ENCODE data around the gene MAP2K3.
"Not testable (repeated sequence)": the region's sequence is repeated elsewhere in the genome, so short reads cannot be mapped to it uniquely, and the experiment has no call there.

MAP2K3 gene

GRCh38 chr17:21302711-21303425 lies 18.4 kb downstream of the MAP2K3 start:
- Histone ChIP-seq H3K27me3 (ENCODE audit: insufficient read depth, low read length) (no peaks in the 10 kb centered on the region), H3K4me3 (ENCODE audit: low read length) (no peak overlapping the region), H3K9ac (ENCODE audit: low read depth, low read length) (no peak overlapping the region), H3K36me3 (ENCODE audit: insufficient read depth, low read depth, low read length) (peaks cover 29% of the 10 kb centered on the region), H3K27ac (ENCODE audit: low read length) (no peak overlapping the region), H3K4me1 (ENCODE audit: insufficient read depth, low read length) (no peaks in the 10 kb centered on the region), H3K9me3 (ENCODE audit: insufficient read depth, low read depth, low read length) (no peaks in the 10 kb centered on the region)

- Histone ChIP-seq H3K27me3 (ENCODE audit: insufficient read depth, low read length) (no peaks in the 10 kb centered on the region), H3K36me3 (ENCODE audit: insufficient read depth, low read depth, low read length) (peaks cover 29% of the 10 kb centered on the region), H3K9me3 (ENCODE audit: insufficient read depth, low read depth, low read length) (no peaks in the 10 kb centered on the region), H3K4me1 (ENCODE audit: insufficient read depth, low read length) (no peaks in the 10 kb centered on the region), H3K9ac (ENCODE audit: low read depth, low read length) (no peak overlapping the region), H3K27ac (ENCODE audit: low read length) (no peak overlapping the region), H3K4me3 (ENCODE audit: low read length) (no peak overlapping the region)
Measured at GRCh38 chr17:21303441-21304065, 19.0 kb downstream of the MAP2K3 start.

DNA sequence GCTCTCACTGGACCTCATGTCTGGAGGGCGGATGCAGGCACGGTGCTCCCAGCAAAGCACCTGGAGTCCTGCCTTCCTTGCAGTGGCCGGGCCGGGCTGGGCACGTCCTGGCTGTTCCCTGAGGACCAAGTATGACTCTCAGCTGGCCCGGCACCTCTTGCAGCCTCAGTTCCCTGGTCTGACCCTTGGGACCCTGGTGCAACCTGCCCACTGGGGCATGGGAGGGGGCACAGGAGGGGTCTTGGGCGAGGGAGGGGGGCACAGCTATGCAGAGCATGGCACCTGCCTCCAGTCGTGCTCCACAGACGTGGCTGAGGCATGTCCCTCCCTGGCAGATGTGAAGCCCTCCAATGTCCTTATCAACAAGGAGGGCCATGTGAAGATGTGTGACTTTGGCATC lies 19.6 kb downstream of the MAP2K3 start:
- no peak overlapping the region for H3K9ac ChIP-seq (ENCODE audit: low read depth, low read length)
- H3K4me3 ChIP-seq (ENCODE audit: low read length) = no peak overlapping the region
- no peaks in the 10 kb centered on the region for H3K9me3 ChIP-seq (ENCODE audit: insufficient read depth, low read depth, low read length)
- no peaks in the 10 kb centered on the region for H3K4me1 ChIP-seq (ENCODE audit: insufficient read depth, low read length)
- no peaks in the 10 kb centered on the region for H3K27me3 ChIP-seq (ENCODE audit: insufficient read depth, low read length)
- H3K36me3 ChIP-seq (ENCODE audit: insufficient read depth, low read depth, low read length) = peaks cover 25% of the 10 kb centered on the region
- no peak overlapping the region for H3K27ac ChIP-seq (ENCODE audit: low read length)

- H3K36me3 ChIP-seq (ENCODE audit: insufficient read depth, low read depth, low read length) = peaks cover 22% of the 10 kb centered on the region
- not testable (repeated sequence) for H3K9me3 ChIP-seq (ENCODE audit: insufficient read depth, low read depth, low read length); H3K27me3 ChIP-seq (ENCODE audit: insufficient read depth, low read length); H3K4me3 ChIP-seq (ENCODE audit: low read length); H3K27ac ChIP-seq (ENCODE audit: low read length); H3K9ac ChIP-seq (ENCODE audit: low read depth, low read length); H3K4me1 ChIP-seq (ENCODE audit: insufficient read depth, low read length)
Measured at GRCh38 chr17:21304551-21305151, 20.1 kb downstream of the MAP2K3 start.

GRCh38 chr17:21305431-21306180 lies 21.1 kb downstream of the MAP2K3 start:
- H3K27ac ChIP-seq (ENCODE audit: low read length); H3K27me3 ChIP-seq (ENCODE audit: insufficient read depth, low read length); H3K4me3 ChIP-seq (ENCODE audit: low read length); H3K9me3 ChIP-seq (ENCODE audit: insufficient read depth, low read depth, low read length); H3K4me1 ChIP-seq (ENCODE audit: insufficient read depth, low read length); H3K9ac ChIP-seq (ENCODE audit: low read depth, low read length): not testable (repeated sequence)
- H3K36me3 ChIP-seq (ENCODE audit: insufficient read depth, low read depth, low read length) = peaks cover 14% of the 10 kb centered on the region

GRCh38 chr17:21306611-21307272 lies 22.2 kb downstream of the MAP2K3 start:
- not testable (repeated sequence) for H3K4me3 ChIP-seq (ENCODE audit: low read length); H3K27me3 ChIP-seq (ENCODE audit: insufficient read depth, low read length); H3K9me3 ChIP-seq (ENCODE audit: insufficient read depth, low read depth, low read length); H3K27ac ChIP-seq (ENCODE audit: low read length); H3K36me3 ChIP-seq (ENCODE audit: insufficient read depth, low read depth, low read length); H3K4me1 ChIP-seq (ENCODE audit: insufficient read depth, low read length); H3K9ac ChIP-seq (ENCODE audit: low read depth, low read length)

DNA sequence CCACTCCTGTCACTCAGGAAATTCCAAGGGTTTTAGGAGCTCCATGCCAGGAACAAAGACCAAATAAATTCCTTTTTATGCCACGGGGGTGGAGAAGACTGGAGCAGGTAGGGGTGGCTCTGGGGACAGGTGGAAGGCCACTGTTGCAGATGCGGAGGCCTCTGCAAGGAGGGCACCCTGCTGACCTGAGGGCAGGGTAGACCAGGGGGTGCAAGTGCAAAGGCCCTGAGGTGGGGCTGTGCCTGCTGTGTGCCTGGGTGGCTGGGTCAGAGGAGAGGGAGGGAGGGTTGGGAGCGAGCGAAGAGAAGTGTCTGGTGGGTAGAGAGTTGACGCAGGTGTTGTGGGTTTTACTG lies 22.7 kb downstream of the MAP2K3 start:
- not testable (repeated sequence) for H3K4me3 ChIP-seq (ENCODE audit: low read length); H3K36me3 ChIP-seq (ENCODE audit: insufficient read depth, low read depth, low read length); H3K27ac ChIP-seq (ENCODE audit: low read length)

GRCh38 chr17:21308931-21309381 lies 24.4 kb downstream of the MAP2K3 start:
- H3K27me3 ChIP-seq (ENCODE audit: insufficient read depth, low read length); H3K27ac ChIP-seq (ENCODE audit: low read length); H3K4me1 ChIP-seq (ENCODE audit: insufficient read depth, low read length); H3K36me3 ChIP-seq (ENCODE audit: insufficient read depth, low read depth, low read length); H3K9ac ChIP-seq (ENCODE audit: low read depth, low read length); H3K4me3 ChIP-seq (ENCODE audit: low read length); H3K9me3 ChIP-seq (ENCODE audit: insufficient read depth, low read depth, low read length): not testable (repeated sequence)

More for the DNA sequence above, 22.7 kb downstream of the MAP2K3 start:
- not testable (repeated sequence) for H3K4me1 ChIP-seq (ENCODE audit: insufficient read depth, low read length); H3K27me3 ChIP-seq (ENCODE audit: insufficient read depth, low read length); H3K9me3 ChIP-seq (ENCODE audit: insufficient read depth, low read depth, low read length); H3K9ac ChIP-seq (ENCODE audit: low read depth, low read length)

DNA sequence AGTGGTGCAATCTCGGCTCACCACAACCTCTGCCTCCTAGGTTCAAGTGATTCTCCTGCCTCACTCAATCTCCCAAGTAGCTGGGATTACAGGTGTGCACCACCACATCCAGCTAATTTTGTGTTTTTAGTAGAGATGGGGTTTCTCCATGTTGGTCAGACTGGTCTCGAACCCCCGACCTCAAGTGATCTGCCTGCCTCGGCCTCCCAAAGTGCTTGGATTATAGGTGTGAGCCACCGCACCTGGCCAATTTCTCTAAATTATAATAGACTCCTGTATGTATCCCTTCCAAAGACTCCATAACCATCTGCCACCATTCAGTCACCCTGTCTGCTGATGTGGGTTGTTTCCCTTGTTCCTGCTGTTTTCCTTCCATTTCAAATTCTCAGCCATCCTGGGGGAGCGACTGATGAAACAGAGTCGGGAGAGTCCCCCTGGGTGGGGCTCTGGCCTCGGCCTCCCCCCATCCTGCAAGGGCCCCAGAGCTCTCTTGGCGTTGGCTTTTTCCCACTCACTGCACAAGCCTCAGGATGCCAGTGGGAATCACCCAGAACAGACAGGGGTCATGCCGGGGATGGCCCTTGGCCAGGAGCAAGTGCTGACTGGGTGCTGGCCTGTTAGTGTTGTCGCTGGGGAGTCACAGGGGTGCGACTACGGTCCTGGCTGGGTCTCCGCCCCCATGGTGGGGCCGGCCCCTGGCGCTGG lies 25.7 kb downstream of the MAP2K3 start:
- not testable (repeated sequence) for H3K9me3 ChIP-seq (ENCODE audit: insufficient read depth, low read depth, low read length); H3K36me3 ChIP-seq (ENCODE audit: insufficient read depth, low read depth, low read length); H3K27ac ChIP-seq (ENCODE audit: low read length); H3K4me1 ChIP-seq (ENCODE audit: insufficient read depth, low read length); H3K27me3 ChIP-seq (ENCODE audit: insufficient read depth, low read length); H3K9ac ChIP-seq (ENCODE audit: low read depth, low read length); H3K4me3 ChIP-seq (ENCODE audit: low read length)

- not testable (repeated sequence) for H3K27me3 ChIP-seq (ENCODE audit: insufficient read depth, low read length); H3K9ac ChIP-seq (ENCODE audit: low read depth, low read length); H3K36me3 ChIP-seq (ENCODE audit: insufficient read depth, low read depth, low read length); H3K4me1 ChIP-seq (ENCODE audit: insufficient read depth, low read length); H3K9me3 ChIP-seq (ENCODE audit: insufficient read depth, low read depth, low read length); H3K4me3 ChIP-seq (ENCODE audit: low read length); H3K27ac ChIP-seq (ENCODE audit: low read length)
Measured at GRCh38 chr17:21310766-21311602, 26.5 kb downstream of the MAP2K3 start.
